Upper lobe of left lung (tissue), 4 donors: Measurements from ENCODE around the gene CMTM8.

Experiments used
- POLR2A ChIP-seq, 4 donors: fragments of 450-650 bp; IDR thresholded peaks; one replicate each; pipeline ENCODE4 v1.5.1; 2016 to 2017; ENCODE audit warnings: antibody characterized with exemption in 4 of 4, mild to moderate bottlenecking in 2 of 4
- POLR2AphosphoS5 ChIP-seq, 2 donors: sonication (generic); formaldehyde crosslinking; IDR thresholded peaks; one replicate each; pipeline ENCODE4 v1.5.1; 2017; ENCODE audit warnings: antibody characterized with exemption in 2 of 2

GRCh38 chr3:32399030-32399620 is 160.6 kb downstream of the CMTM8 start:
- TF ChIP-seq POLR2A (IDR thresholded peaks at IDR 0.05) (no peak), POLR2AphosphoS5 (IDR thresholded peaks at IDR 0.05) (no peak)
